Cortex of kidney (tissue), 1 donor: ENCODE data around the gene DMTF1.
"Not testable (repeated sequence)": the region's sequence is repeated elsewhere in the genome, so short reads cannot be mapped to it uniquely, and the experiment has no call there.

Source experiments
- DNase-seq: peaks from one replicate; lab custom pipeline; 2025; lab: John Stamatoyannopoulos, UW

Gene DMTF1

GRCh38 chr7:87152112-87152896 is at the start of gene DMTF1:
TSS of gene DMTF1 (plus strand) at chr7:87152453. CDS start at chr7:87164942, 12,489 bp downstream.
- peak; percentile 75 for DNase-seq

DNA sequence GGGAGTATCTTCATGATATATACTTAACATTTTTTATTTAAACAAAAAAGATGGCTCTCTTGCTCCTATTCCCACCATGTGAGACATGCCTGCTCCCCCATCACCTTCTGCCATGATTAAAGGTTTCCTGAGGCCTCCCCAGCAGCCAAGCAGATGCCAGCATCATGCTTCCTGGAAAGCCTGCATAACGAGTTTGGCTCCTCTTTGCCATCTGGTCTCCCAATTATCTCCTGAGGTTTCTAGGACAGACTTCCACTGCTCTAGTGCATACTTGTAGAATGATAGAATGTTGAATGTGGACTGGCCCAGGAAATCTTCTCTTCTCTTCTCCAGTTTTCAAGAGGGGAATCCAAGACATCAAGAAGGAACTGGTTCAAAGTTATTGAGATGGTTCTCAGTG is 46.9 kb upstream of the DMTF1 start:
- DNase-seq, result no peak

DNA sequence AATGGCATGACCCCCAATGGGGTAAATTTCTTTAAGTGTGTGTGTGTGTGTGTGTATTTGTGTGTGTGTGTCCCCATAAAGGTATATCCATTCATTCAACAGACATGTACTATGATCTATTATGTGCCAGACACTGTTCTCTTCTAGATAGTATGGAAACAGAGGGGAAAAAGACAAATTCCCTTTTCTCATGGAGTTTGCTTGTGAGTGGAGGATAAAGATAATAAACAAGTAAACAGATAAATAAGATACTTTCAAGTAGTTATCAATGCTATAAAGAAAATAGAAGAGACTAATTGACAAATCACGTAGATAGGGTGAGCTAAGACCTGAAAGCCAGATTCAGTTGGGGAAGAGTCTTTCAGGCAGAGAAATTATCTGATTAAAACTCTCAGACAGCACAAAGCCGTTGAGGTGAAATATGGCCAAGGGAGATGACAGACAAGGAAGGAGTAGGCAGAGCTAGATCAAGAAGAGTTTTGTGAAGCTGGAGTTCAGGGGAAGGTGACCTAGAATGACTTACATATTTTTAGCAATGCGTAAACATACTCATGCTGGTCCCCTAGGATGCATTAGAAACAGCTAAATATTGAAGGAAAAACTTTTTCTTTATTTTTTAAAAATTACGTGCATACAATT is 45.2 kb upstream of the DMTF1 start:
- DNase-seq, result no peak

DNA sequence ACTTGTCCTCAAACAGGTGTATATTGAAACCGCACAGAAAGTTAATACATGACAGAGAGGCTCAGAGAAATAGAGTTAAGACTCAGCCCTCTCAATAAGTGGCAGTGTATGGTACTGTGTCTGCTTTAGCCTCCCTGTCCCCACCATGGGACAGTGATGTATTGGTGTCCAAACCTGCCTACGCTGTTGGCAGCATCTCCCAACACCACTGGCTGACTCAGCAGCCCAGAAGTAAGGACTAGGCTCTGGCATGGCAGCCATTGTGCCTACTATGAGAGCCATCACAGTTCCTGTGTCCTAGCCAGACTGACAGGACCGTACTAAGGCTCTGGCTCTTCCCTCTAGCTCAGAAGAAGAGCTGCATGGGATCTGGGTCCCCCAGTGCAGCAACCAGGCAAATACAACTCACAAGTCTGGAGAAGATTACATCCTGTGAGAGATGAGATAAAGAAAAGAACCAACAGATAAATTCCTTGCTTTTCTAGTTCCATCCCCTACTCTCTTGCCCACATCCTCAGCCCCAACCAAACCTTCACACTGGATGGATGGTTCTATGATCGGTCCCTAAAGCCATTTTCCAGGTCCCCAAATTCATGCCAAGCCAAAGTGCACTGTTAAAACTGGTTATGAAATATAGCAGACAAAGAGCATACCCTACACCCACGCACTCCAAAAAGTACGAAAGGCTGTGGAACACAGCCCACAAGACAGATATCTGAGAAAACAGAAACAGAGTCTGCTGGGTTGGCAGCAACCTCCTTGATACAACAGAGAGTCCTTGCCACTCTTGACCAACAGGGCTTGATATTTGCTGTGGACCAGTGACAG is 44.1 kb upstream of the DMTF1 start:
- no peak for DNase-seq

- no peak for DNase-seq
Observed at GRCh38 chr7:87110778-87111177, 41.5 kb upstream of the DMTF1 start.

DNA sequence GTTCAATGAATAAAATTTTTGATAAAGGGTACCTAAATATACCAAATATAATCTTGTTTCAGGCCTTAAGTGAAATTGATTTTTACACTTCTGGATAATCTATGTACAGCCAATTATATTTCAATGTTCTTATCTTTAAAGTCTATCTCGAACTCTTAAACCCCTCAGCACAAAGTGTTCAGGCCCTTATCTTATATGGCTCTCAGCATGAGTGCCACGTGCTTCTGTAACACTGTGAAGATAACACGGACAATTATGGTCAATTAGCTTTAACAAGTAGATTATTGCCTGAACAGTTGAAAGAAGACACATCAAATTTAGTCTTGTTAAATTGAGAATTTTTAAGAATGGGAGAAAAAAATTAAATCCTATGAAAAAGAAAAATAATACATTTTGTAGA is 40.4 kb upstream of the DMTF1 start:
- DNase-seq, result no peak

DNA sequence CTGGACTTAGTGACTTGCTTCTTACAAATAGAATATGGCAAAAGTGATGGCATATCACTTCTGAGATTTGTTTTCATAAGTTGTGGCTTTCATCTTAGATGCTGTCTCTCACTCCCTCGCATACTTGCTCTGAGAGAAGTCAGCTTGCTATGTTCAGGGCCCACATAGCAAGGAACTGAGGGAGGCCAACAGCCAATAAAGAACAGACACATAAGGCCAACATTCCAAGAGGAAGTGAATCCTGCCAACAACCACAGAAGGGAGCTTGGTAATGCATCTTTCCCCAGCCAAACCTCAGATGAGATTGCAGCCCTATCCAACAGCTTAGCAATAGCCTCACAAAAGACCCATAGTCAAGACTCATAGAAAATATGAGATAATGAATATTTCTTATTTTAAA is 39.2 kb upstream of the DMTF1 start:
- DNase-seq, result no peak

DNA sequence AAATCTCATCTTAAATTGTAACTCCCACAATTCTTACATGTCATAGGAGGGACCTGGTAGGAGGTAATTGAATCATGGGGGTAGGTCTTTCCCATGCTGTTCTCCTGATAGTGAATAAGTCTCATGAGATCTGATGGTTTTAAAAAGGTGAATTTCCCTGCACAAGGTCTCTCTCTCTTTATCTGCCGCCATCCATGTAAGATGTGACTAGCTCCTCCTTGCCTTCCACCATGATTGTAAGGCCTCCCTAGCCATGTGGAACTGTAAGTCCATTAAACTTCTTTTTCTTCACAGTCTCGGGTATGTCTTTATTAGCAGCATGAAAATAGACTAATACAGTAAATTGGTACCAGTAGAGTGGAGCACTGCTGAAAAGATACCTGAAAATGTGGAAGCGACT is 38.3 kb upstream of the DMTF1 start:
- not testable (repeated sequence) for DNase-seq

- not testable (repeated sequence) for DNase-seq
Observed at GRCh38 chr7:87115772-87116171, 36.5 kb upstream of the DMTF1 start.

DNA sequence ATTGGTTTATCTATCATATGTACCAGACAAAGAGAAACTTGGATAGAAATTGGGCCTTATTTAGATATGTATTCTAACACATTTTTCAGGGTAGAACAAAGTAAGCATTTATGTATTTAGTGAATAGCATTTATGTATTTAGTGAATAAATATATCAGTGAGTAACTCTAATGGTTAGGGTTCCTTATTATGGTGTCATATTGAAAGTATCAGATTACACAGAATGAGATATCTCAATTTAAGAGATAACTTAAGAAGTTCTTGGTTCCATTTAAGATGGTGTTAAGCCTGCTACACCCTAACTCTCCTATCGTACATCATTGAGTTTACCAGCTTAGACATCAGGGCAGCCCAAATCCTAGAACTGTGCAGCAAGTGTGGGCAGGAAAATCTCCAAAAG is 35.9 kb upstream of the DMTF1 start:
- no peak for DNase-seq

DNA sequence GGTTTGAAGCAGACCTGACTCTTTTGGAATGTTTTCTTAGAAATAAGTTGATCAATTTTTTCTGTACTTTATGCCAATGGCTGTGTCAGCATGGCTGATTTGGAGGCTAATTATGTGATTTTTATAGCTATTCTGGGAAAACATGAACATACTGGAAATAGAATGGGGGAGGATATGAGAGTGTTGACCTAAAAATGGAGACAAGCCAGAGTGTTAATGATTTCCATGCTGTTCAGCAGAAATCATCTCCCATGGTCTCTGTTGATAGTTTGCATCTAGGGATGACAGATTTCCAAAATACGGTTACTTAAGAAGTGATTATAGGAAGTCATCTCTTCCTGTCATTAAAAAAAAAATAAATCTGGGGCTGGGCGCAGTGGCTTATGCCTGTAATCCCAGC is 32.7 kb upstream of the DMTF1 start:
- no peak for DNase-seq

- no peak for DNase-seq
Observed at GRCh38 chr7:87123105-87123504, 29.1 kb upstream of the DMTF1 start.

GRCh38 chr7:87127019-87127418 is 25.2 kb upstream of the DMTF1 start:
- no peak for DNase-seq

DNA sequence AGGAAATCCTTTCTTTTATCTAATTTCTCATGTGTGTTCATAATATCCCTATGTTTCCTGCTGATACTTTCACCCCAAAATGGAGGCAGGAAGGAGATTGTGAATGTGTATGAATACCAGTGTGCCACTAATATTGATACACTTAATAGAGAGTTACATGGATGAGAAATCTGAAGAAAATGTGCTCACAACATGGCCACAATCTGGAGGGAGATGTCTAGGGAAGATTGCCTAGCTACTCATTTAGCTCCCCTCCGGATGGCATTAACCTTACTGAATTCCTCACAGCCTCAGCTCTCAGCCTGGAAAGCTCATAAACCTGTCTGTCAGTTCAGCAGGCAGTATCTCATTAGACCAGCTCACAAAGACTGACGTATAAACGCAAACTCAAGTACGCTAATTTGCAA is 23.4 kb upstream of the DMTF1 start:
- no peak for DNase-seq

DNA sequence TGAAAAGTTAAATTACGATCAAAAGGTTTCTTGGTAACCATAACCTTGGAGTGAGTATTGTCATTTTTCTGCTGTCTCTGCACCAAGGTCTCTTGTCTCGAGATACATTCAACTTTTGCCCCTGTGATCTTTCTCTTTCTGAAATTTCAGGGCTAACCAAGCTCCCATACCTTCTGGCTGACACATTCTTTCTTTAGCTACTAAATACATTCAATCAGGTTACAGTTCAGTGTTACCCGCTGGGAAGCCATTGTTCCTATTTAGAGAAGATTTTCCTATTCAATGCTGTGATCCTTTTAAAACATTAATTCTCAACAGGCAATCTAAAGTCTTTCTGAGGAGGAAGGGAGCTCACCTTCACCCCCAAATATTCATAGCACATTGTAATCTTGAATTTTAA is 22.9 kb upstream of the DMTF1 start:
- DNase-seq, result no peak

DNA sequence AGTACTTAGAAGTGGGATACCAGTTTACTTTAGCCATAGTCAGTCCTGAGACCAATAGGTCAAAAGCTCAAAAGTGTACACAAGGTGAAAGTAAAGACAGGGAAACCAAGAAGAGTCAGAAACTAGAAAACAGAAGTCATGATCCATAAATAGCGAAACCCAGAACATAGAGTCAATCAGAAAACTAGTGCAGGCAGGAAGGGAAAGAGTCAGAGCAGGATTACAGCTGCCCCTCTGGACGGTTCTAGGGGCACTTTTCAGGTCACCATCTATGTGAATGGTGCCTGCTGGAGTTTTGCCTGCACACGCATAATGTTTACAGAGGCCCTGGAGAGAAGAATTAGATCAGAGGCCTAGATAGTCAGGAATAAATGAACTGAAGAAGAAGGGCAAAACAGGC is 22.4 kb upstream of the DMTF1 start:
- DNase-seq, result no peak

- no peak for DNase-seq
Observed at GRCh38 chr7:87131771-87132170, 20.5 kb upstream of the DMTF1 start.

DNA sequence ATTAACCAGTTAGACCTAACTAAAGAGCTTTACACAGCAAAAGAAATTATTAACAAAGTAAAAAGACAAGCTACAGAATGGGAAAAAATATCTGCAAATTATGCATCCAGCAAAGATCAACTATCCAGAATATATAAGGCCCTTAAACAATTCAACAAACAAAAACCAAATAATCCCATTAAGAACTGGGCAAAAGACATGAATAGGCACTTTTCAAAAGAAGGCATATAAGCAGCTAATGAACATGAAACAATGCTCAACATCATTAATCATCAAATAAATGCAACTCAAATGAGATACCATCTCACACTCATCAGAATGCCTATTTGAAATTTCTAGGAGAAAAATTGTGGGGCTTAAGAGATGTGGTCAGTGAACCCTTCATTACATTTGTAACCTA is 15.0 kb upstream of the DMTF1 start:
- DNase-seq, result no peak

GRCh38 chr7:87139514-87139913 is 12.7 kb upstream of the DMTF1 start:
- DNase-seq, result no peak

- no peak for DNase-seq
Observed at GRCh38 chr7:87140271-87140748, 11.9 kb upstream of the DMTF1 start.

DNA sequence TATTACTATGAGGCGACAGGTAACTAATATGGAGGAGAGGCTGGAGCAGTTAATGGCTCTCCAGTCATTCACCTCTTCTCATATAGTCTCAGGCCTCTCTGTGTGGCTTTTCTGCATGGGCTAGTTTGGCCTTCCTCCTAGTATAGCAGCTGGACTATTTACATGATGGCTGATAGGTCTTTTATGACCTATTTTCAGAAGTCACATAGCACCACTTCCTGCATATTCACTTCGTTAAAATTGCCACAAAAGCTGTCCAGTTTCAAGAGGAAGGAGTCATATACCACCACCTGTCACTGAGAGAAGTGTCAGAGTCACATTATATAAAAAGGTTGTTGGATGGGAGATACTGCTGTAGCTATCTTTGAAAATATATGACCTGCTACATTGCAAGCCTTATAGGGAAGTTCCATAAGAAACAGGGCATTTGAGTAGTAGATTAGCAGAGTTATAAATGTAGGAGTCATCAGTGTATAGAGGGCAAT is 8.0 kb upstream of the DMTF1 start:
- DNase-seq, result no peak

DNA sequence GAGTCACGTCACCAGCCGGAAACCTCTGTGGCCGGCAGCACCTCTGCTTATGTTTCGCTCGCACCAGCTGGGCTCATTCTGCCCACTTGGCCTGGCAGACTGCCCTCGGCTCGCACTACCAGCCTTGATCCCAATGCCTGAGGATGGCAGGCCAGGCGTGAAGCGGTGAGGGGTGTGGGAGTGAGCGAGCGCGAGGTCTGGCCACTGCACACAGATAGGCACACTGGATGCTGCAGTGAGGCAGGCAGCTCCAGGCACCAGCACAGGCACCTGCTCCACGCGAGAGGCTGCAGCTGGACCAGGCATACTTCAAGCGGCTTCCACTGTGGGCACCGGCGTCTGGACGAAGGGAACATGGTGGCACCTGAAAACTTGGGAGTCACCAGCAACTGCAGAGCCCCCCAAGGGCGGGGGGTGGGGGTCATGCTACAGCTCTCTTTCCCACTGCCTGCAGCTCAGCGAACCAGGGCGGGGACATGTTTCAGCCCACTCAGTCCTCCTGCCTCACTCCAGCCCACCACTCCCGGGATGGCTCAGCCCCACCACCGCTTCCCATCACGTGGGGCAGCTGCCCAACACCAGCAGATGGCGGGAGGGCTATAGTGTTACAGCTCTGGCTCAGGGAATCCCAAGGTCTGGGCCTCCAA is 5.4 kb upstream of the DMTF1 start:
- DNase-seq, result no peak
